HFF-Myc (cell line): Measurements from ENCODE around the gene ERVH48-1.
"Not testable (repeated sequence)": the region's sequence is repeated elsewhere in the genome, so short reads cannot be mapped to it uniquely, and the experiment has no call there.

ENCODE experiments used
- DNase-seq: peaks from one replicate; pipeline ENCODE4 v3.0.0-alpha.2; 2011; ENCODE audit warnings: low read depth; ENCODE audit errors: extremely low read depth
- H3K4me3 ChIP-seq: replicated peaks from 2 replicates; pipeline ENCODE4 v1.5.1; 2011; ENCODE audit warnings: low read depth, mild to moderate bottlenecking, control low read depth, low read length
- CTCF ChIP-seq: IDR thresholded peaks from 2 replicates; pipeline ENCODE4 v1.5.1; 2012; ENCODE audit warnings: mild to moderate bottlenecking, low read depth, low read length, control low read depth; ENCODE audit errors: missing control alignments

The ERVH48-1 gene

GRCh38 chr21:42942244-42942643, 16.8 kb upstream of the ERVH48-1 start:
- TF ChIP-seq CTCF, result no peak
- no peak overlapping the region for H3K4me3 ChIP-seq
- DNase-seq, result no peak

GRCh38 chr21:42941696-42942085, 16.3 kb upstream of the ERVH48-1 start:
- DNase-seq, result no peak
- no peak overlapping the region for H3K4me3 ChIP-seq
- no peak for TF ChIP-seq CTCF

GRCh38 chr21:42939582-42940413, 14.4 kb upstream of the ERVH48-1 start:
- peak overlapping the region; percentile 26; the same call in 1 of the 2 replicates for H3K4me3 ChIP-seq
- peak; percentile 94 for DNase-seq
- no peak for TF ChIP-seq CTCF

GRCh38 chr21:42938606-42938995, 13.2 kb upstream of the ERVH48-1 start:
- H3K4me3 ChIP-seq, DNase-seq: not testable (repeated sequence)

GRCh38 chr21:42937960-42938605, 12.7 kb upstream of the ERVH48-1 start:
- TF ChIP-seq CTCF, result no peak
- no peak for DNase-seq
- no peak overlapping the region for H3K4me3 ChIP-seq

GRCh38 chr21:42937034-42937940, 11.9 kb upstream of the ERVH48-1 start:
- H3K4me3 ChIP-seq, DNase-seq: not testable (repeated sequence)

GRCh38 chr21:42936360-42936759, 10.9 kb upstream of the ERVH48-1 start:
- DNase-seq, H3K4me3 ChIP-seq: not testable (repeated sequence)

GRCh38 chr21:42933973-42934372, 8.5 kb upstream of the ERVH48-1 start:
- H3K4me3 ChIP-seq, DNase-seq: not testable (repeated sequence)

- not testable (repeated sequence) for H3K4me3 ChIP-seq, DNase-seq
Observed at GRCh38 chr21:42933137-42933970, 7.9 kb upstream of the ERVH48-1 start.

GRCh38 chr21:42932378-42933136, 7.1 kb upstream of the ERVH48-1 start:
- DNase-seq, H3K4me3 ChIP-seq: not testable (repeated sequence)
